GM19463 (cell line): Measurements from ENCODE around the gene EDA2R.

ENCODE experiments used
- ATAC-seq: cut with Tn5 transposase; IDR thresholded peaks from one replicate; pipeline ENCODE4 v1.9.1; 2021; ENCODE audit warnings: mild to moderate bottlenecking, moderate library complexity; ENCODE audit not compliant: unreplicated experiment

Gene EDA2R

GRCh38 chrX:66547847-66548369 is 91.0 kb downstream of the EDA2R start:
- no peak for ATAC-seq
